GM20431 (cell line): Measurements from ENCODE around the gene SNRNP70.
"Not testable (repeated sequence)": the region's sequence is repeated elsewhere in the genome, so short reads cannot be mapped to it uniquely, and the experiment has no call there.

Experiments used
- in situ Hi-C: fragments of 300-500 bp; cut with MseI, MboI; formaldehyde crosslinking; loops from one replicate; pipeline ENCODE4 v1.15.0; 2020; ENCODE audit warnings: low sequenced_read_pairs; ENCODE audit not compliant: unreplicated experiment

The SNRNP70 gene

DNA sequence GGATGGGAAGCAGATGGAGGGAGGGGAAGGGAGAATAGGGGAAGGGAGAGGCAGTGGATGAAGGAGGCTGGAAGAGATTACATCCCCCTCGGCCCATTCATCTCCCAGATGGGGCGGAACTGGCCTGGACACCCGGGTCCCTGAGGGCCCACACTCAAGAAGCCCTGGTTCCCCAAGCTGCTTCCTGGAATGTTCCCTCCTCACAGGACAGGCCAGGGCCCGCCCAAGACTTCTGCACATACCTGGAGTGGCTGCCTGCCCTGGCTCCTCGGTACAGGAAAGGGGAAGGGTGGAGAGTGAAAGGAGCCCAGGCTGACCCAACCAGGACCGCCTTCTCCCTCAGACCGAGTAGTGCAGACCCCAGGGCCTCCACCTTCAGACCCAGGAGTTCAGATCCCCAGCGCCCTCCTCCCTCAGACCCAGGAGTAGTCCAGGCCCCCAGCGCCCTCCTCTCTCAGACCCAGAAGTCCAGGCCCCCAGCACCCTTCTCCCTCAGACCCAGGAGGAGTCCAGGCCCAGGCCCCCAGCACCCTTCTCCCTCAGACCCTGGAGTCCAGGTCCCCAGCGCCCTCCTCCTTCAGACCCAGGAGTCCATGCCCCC lies 21.1 kb upstream of the SNRNP70 start:
- in situ Hi-C loops = no loop called here

- in situ Hi-C loops = no loop called here
Observed at GRCh38 chr19:49064768-49065611, 20.3 kb upstream of the SNRNP70 start, which contains the start of gene NTF4. Gene NTF4, minus strand, starts transcription at chr19:49064818. Its CDS starts 2,821 bp downstream, at chr19:49061997.

DNA sequence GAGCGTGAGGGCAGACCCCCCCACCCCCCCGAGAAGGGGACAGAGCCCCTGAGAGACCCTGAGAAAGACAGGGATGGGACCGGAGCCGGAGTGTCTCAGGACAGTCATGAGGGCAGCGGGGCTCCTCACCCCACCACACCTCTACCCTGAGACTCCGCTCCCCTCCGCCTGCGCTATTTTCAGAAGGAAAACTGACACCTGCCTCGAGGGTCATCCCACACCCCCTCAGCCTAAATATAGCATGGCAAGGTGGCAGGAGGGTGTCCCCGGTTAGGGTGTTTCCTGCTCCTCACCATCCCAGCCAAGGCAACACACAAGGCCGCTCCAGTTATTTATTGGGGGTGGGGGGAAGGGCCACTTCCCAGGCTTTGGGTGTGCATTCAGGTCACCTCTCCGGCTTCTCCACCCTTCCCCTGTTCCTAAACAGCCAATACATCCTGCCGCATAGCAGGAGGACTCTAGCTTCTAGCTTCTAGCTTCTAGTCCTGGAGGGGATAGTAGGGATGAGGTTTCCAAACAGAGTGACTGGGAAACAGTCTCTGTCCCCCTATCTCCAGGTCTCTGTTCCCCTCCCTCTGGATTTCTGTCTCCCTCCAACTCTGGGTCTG lies 19.2 kb upstream of the SNRNP70 start:
- in situ Hi-C loops = no loop called here

GRCh38 chr19:49067554-49067953 lies 17.7 kb upstream of the SNRNP70 start:
- in situ Hi-C loops = no loop called here

- in situ Hi-C loops = no loop called here
Observed at GRCh38 chr19:49069026-49069425, 16.2 kb upstream of the SNRNP70 start.

DNA sequence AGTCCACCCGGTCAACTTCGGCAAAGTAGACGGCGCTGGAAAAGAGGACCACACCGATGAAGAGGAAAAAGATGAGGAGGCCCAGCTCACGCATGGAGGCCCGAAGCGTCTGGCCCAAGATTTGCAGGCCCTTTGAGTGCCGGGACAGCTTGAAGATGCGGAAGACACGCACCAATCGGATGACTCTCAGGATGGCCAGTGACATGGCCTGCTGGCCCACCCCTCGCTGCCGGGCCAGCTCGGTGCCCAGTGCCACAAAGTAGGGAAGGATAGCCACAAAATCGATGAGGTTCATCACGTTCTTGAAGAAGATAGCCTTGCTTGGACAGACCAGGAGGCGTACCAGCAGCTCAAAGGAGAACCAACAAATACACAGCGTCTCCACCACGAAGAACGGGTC lies 14.8 kb upstream of the SNRNP70 start:
- in situ Hi-C loops = no loop called here

GRCh38 chr19:49071860-49072547 lies 13.2 kb upstream of the SNRNP70 start:
- in situ Hi-C loops = no loop called here

DNA sequence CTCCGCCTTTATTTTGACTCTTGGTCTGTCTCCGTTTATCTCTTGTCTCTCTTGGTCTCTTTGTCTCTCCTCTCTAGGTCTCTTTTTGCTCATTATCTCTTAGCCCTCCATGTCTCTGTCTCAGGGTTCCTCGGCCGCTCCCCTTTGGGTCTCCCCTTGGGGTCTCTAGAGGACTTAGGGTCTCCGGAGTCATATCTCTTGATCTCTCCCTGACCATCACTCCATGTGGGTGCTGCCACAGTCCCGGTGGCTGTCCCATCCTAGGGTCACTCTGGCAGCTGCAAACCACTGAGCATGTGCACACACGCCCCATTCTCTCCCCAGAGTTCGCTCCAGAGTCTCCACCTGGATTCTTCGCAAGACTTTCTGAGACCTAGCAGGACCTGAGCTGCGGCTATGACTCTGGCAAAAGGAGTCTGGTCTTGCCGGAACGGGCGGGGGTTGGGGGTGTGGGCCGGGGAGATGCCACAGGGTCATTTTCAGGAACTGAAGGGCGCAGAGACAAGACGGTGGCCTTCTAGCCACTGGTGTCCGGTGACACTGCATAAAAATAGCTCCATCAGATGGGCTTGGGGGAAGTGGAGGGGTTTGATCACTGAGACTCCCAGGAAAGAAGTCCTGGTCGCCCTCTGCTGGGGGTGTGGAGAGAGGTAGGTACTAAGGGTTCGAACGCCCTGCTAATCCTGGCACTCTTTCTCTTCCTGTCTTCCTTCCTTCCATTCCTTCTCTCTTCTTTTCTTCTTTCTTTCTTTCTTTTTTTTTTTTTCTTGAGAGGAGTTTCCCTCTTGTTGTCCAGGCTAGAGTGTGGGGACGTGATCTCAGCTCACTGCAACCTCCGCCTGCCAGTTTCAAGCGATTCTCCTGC lies 11.5 kb upstream of the SNRNP70 start:
- in situ Hi-C loops = no loop called here

DNA sequence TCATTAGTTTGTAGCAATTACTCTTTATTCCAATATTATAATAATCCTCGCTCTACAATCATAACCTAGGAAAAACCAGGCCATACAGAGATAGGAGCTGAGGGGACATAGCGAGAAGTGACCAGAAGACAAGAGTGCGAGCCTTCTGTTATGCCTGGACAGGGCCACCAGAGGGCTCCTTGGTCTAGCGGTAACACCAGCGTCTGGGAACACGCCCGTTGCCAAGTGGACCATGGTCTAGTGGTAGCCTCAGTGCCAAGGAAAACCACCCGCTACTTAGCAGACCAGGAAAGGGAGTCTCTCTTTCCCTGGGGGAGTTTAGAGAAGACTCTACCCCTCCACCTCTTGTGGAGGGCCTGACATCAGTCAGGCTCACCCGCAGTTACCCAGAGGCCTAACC lies 10.4 kb upstream of the SNRNP70 start:
- in situ Hi-C loops = not testable (repeated sequence)

DNA sequence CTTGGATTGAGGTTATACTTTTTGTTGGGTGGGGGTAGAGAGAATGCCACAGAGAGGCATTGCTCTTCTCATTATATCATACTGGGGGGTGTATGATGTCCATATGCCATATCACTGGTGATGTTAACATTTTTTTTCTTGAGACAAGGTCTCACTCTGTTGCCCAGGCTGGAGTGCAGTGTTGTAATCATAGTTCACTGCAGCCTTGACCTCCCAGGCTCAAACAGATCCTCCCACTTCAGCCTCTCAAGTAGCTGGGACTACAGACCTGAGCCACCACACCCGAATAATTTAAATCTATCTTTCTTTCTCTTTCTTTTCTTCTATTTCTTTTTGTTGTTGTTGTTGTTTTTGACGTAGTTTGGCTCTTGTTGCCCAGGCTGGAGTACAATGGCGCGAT lies 4.9 kb upstream of the SNRNP70 start:
- in situ Hi-C loops = no loop called here

GRCh38 chr19:49081273-49081672 lies 4.0 kb upstream of the SNRNP70 start:
- in situ Hi-C loops = no loop called here

DNA sequence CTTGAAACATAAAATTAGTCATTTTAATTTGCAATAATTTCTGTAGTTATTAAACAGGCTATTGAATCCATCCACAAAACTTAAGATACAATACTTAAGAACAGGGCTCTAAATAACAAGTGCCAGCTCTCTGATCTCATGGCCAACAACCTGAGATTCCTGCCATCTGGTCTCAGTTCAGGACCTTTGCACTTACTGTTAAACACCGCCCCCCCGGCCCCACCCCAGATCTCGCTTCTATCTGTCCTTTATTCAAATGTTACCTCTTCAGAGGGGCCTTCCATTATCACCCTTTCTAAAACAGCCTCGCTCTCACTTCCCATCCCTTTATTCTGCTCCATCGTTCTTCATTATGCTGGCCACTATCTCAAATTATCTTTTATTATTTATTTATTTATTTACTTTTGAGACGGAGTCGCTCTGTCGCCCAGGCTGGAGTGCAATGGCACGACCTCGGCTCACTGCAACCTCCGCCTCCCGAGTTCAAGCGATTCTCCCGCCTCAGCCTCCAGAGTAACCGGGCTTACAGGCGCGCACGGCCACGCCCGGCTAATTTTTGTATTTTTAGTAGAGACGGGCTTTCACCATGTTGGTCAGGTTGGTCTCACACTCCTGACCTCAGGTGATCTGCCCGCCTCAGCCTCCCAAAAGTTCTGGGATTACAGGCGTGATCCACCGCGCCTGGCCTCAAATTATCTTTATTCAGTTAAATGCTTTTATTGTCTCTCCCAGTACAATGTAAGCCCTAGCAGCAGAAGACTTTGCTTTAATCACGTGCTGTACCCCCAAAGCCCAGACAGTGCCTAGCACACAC lies 838 bp upstream of the SNRNP70 start:
- in situ Hi-C loops = no loop called here

DNA sequence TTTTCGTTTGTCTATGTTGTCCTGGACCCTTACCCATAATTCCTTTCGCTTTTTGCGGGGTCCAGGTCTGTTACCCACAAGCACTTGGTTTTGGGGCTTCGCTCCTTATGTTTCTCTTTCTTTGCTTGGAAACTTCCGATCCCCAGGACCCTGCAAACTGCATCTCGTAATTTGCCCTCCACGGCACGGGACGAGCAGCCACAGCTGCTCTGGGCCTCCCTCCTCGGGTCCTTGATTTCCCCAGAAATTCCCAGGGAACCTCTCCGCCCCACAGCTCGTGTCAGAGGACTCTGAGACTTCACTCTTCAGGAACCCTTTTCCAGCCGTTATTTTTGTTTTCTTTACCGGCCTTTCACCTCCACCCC lies 599 bp downstream of the SNRNP70 start:
- in situ Hi-C loops = no loop called here

DNA sequence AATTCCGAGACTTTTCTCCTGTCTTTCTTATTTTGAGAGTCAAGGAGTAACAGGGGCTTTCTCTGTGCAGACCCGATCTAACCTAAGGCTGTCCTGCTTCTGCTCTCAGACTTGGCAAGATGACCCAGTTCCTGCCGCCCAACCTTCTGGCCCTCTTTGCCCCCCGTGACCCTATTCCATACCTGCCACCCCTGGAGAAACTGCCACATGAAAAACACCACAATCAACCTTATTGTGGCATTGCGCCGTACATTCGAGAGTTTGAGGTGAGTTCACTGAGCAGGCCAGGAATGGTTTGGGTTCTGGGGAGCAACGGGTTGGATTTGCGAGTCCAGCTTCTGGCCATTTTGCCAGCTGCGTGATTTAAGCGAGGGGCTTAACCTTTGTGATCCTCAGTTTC lies 1.0 kb downstream of the SNRNP70 start:
- in situ Hi-C loops = no loop called here

GRCh38 chr19:49091391-49092038 lies 6.3 kb downstream of the SNRNP70 start:
- in situ Hi-C loops = no loop called here

DNA sequence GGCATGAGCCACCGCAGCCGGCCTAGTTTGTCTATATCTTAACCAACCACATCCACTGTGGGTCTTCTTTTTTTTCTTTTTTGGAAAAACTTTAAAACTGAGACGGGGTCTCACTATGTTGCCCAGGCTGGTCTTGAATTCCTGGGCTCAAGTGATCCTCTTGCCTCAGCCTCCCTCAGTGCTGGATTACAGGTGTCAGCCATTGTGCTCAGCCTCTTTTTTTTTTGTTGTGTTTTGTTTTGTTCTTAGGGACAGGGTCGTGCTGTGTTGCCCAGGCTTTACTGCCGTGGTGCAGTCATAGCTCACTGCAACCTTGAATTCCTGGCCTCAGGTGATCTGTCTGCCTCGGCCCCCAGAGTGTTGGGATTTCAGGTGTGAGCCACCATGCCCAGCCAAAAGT lies 7.4 kb downstream of the SNRNP70 start:
- in situ Hi-C loops = no loop called here

DNA sequence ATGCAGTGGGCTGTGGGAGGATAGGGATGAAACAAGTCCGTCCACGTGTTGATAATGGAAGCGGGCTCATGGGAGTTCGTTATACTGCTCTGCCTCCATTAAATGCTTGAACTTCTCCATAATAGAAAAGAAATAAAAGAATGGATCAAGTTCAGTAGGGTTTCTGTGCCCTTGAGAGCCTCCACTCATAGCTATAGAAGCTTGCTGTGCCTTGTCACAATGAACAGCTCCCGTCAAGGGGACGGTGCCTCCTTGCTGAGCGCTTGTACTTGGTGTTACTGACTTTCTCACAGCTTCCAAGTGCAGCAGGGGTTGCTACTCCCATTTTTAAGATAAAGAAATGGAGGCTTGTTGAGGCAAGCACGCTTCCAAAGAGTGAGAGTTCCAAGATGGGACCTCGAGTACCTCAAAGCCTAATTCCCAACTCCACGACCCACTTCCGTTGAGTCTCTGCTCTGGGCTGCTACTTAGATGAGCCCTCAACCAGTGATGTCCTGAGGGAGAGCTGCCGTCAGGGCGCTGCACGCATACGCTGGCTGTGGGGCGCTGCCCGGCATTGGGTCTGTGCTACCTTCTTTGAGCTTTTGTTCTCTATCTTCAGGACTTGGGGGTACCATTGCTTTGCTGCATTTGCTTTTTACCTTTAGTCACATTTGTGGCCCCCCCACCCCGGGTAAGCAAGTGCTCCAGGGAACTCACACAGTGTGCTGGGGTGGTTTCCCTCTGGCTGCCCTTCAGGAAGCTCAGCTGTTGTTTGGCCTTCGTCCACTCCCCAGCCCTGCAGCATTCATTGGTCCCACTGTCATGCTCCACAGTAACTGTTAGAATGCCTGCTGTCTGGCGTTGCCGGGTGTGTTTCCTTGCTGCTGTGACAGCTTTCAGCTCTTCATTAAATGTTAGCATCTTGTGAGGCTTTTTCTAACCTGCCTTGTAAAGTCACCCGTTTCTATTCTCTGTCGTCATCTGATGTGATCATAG lies 9.5 kb downstream of the SNRNP70 start:
- in situ Hi-C loops = no loop called here
